Coronary artery (tissue), 2 donors: ENCODE results near the gene CKS2.

Experiments used
- DNase-seq: peaks from one replicate; pipeline ENCODE4 v3.0.0-alpha.2; 2017; ENCODE audit warnings: low spot score
- H3K27ac ChIP-seq, 2 donors: fragments of 200-600 bp; sonication (generic); one replicate each; pipeline ENCODE4 v1.5.1; 2016 to 2019
- H3K4me3 ChIP-seq: fragments of 200-600 bp; sonication (generic); 2 replicates; pipeline ENCODE4 v1.5.1; 2016; ENCODE audit warnings: mild to moderate bottlenecking, moderate library complexity
- TF ChIP-seq, protein P1 (sequence below): fragments of 200-600 bp; sonication (generic); IDR thresholded peaks from one replicate; pipeline ENCODE4 v1.5.1; 2019; ENCODE audit warnings: antibody characterized with exemption

CKS2 gene

DNA sequence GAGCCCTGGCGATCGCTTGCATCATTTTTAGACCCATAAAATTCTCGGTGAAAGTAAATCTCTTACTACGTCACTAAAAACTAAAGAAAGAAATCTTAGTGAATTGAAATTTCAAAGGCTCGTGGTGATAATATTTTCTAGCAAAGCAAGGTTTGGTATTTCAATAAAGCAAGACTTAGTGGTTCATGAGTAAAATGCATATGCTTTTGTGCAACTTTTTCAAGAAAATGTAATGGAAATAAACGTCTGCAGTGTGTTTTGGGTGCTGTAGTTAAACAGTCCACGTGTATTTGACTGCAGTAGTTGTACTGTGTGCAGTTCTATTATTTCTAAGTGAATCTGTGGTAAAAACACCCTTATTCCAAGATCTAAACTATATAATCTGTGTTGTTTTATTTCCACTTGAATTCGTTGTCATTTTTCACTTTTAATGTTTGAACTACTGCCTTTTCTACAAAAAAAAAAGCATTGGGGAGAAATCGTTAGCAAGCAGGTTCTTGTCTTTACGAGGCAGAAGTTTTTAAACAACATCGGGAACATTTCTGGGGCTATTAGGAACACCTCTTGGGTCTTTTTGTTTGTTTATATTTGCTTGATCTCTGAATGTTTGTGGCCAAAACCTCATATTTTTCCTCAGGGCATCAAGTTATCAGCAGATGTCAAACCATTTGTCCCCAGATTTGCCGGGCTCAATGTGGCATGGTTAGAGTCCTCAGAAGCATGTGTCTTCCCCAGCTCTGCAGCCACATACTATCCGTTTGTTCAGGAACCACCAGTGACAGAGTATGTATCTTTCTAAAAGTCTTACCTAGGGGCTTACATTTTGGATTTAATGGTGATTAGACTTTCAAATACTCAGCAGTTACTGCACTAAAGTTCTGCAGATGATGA lies 8.3 kb downstream of the CKS2 start:
- peak overlapping the region; percentile 93 for H3K4me3 ChIP-seq
- TF ChIP-seq, protein P1, sequence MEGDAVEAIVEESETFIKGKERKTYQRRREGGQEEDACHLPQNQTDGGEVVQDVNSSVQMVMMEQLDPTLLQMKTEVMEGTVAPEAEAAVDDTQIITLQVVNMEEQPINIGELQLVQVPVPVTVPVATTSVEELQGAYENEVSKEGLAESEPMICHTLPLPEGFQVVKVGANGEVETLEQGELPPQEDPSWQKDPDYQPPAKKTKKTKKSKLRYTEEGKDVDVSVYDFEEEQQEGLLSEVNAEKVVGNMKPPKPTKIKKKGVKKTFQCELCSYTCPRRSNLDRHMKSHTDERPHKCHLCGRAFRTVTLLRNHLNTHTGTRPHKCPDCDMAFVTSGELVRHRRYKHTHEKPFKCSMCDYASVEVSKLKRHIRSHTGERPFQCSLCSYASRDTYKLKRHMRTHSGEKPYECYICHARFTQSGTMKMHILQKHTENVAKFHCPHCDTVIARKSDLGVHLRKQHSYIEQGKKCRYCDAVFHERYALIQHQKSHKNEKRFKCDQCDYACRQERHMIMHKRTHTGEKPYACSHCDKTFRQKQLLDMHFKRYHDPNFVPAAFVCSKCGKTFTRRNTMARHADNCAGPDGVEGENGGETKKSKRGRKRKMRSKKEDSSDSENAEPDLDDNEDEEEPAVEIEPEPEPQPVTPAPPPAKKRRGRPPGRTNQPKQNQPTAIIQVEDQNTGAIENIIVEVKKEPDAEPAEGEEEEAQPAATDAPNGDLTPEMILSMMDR = peak; percentile 49
- peak overlapping the region; percentile 100 for H3K27ac ChIP-seq
- no peak for DNase-seq

DNA sequence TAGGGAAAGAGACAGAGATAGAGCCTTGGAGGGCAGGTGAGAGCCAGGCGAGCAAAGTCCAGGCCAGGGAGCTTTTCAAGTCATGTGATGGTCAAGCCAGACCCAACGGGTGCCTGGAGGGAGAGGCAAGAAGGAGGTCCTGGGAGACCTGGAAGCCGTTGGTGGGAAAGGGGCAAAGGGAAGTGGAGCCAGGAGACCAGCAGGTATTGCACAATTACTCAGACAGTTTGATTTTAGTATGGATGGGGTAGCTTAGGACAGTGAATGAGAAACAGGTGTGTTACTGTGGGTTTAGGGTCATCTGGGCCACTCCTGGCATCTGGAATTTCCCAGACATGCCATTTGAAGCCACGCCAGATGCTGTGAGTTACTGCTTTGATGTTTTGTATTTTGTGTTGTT lies 12.4 kb downstream of the CKS2 start:
- Histone ChIP-seq H3K4me3 (no peak overlapping the region), H3K27ac (no peak overlapping the region)
- no peak for DNase-seq

DNA sequence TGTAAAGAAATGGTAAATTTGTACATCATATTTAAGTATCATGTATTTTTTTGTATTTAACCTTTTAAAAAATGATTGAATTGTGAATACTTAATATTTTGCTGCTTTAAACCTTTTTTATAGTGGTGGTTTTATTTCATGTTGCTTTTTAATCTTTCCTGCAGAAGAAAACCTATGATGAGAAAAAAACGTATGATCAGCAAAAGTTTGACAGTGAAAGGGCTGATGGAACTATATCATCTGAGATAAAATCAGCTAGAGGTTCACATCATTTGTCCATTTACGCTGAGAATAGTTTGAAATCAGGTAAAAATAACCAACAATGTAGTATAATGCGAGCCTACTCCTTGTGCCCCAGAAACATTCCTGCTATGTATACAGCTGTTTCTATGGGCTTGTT lies 14.7 kb downstream of the CKS2 start:
- DNase-seq = no peak
- no peak overlapping the region for H3K4me3 ChIP-seq
- H3K27ac ChIP-seq = no peak overlapping the region
- TF ChIP-seq, protein P1 = no peak

More for the DNA sequence above, 12.4 kb downstream of the CKS2 start:
- TF ChIP-seq, protein P1 = no peak

DNA sequence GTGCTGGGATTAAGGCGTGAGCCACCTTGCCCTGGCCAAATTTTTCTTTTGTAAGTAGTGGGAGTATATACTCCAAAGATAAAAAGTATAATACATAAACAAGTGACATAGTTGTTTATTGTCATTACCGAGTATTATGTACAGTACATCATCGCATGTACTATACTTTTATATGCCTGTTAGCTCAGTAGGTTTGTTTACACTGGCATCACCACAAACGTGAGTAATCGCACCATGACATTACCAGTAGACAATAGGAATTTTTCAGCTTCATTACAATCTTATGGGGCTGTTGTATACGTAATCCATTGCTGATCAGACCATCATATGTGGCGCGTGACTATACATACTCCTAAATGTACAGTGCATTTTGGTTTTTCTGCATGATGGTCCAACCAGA lies 17.1 kb downstream of the CKS2 start:
- DNase-seq = no peak
- H3K27ac ChIP-seq = no peak overlapping the region
- no peak overlapping the region for H3K4me3 ChIP-seq
- TF ChIP-seq, protein P1 = no peak

DNA sequence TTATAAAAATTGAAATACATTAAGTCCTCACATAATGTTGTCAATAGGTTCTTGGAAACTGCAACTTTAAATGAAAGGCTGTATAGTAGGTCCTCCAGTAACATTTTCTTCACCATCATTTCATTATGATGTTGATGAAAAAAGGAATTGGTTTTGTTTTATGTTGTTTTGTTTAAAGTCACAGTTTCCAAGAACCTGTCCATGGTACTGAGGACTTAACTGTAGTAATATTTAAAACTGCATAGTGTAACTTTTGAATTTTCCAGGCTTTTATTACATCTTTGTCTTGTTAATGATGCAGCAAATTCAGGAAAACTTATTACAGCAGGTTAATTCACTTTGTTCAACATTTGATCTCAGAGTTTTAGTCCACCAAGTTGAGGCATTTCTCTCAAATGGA lies 18.9 kb downstream of the CKS2 start:
- Histone ChIP-seq H3K27ac (no peak overlapping the region), H3K4me3 (no peak overlapping the region)
- TF ChIP-seq, protein P1 = no peak
- no peak for DNase-seq

DNA sequence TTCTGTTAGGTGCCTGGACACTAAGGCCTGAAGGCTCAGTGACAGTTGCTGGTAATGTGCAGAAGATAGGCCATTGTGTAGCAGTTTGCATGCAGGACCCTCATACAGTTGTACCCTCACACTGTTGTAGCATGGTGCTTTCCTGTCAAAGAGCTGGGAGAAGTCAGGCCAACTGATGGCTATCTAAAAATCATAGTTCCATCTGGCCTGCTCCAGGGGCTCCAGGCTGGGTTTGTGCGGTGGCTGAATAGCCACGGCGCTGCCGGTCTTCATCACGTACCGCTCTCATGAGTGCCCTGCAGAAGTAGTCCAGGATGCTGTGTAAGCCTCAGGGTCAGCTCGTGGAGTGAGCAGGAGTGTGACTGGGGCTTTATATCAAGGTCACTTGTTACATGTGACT lies 19.5 kb downstream of the CKS2 start:
- H3K4me3 ChIP-seq = no peak overlapping the region
- TF ChIP-seq, protein P1 = no peak
- DNase-seq = no peak
- H3K27ac ChIP-seq = no peak overlapping the region

DNA sequence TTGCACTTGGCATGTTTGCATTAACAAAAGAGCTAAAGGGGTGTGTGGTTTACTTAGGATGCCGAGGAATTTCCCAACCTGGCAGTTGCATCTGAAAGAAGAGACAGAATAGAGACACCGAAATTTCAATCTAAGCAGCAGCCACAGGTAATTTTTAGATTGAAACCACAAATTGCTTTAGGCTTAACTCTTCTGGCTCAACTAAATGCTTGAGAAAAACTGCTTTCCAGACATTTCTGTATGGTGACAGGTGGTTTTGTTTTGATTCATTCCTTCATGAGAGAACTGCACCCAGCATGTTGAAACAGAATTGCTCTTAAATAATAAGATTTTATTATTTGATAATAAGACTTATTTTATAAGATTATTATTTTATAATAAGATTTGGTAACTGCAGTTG lies 28.8 kb downstream of the CKS2 start:
- TF ChIP-seq, protein P1 = no peak
- DNase-seq = no peak
- Histone ChIP-seq H3K27ac (no peak overlapping the region), H3K4me3 (no peak overlapping the region)
